Measurements from ENCODE around the gene TOMM7. TPM values are rescaled to one million over a fixed set of nuclear protein-coding genes. Genes with fewer than 3 reads are reported as not detected.
"Not testable (repeated sequence)": the region's sequence is repeated elsewhere in the genome, so short reads cannot be mapped to it uniquely, and the experiment has no call there.

TOMM7 gene
- polyA plus RNA-seq, 2 of the 4 experiments (the other 2 are of a cell fraction), result 526 to 685 TPM

GRCh38 chr7:22806752-22807151 lies 15.9 kb downstream of the TOMM7 start:
- ChIA-PET POLR2A (no interaction called here), CTCF (interaction anchor here (1.2 to 3.0 kb wide), 5 partner anchors 13 to 248 kb away, joined by 3 to 9 read pairs (median 3); partner anchors contain the start of gene TOMM7)
- no peak for FAIRE-seq
- H3K4me3 ChIP-seq, result no peak overlapping the region
- no peak for ATAC-seq
- TF ChIP-seq CBX2 (IDR thresholded peaks at IDR 0.05; ENCODE audit: borderline replicate concordance, low read depth), result no peak
- no peak for TF ChIP-seq POLR2AphosphoS2 (conservative IDR thresholded peaks at IDR 0.05; ENCODE audit: low read length)
- no peak for TF ChIP-seq JUN (IDR thresholded peaks at IDR 0.05)
- no peak for TF ChIP-seq HES2 (IDR thresholded peaks at IDR 0.05)
- no peak for TF ChIP-seq CTCF (IDR thresholded peaks at IDR 0.05)
- TF ChIP-seq EHF (CRISPR knock-in tag; IDR thresholded peaks at IDR 0.05), result no peak
- H3K4me2 ChIP-seq, result no peak overlapping the region
- no peaks in the 10 kb centered on the region for H3K4me1 ChIP-seq
- 71% methylated on average over 4 of the region's 4 CpGs for WGBS (ENCODE audit: missing lambda C conversion rate)
- H3K9me3 ChIP-seq, result no peaks in the 10 kb centered on the region
- DNase-seq (ENCODE audit: low read depth in 1 of 2, low spot score in 1 of 2), result no peak
- no peak overlapping the region for H3K27ac ChIP-seq

- 57% methylated on average over 2 of the region's 2 CpGs for WGBS (ENCODE audit: missing lambda C conversion rate)
- no peak overlapping the region for H3K27ac ChIP-seq
- TF ChIP-seq CHD2 (IDR thresholded peaks at IDR 0.05; ENCODE audit: low read length, partially characterized antibody) (no peak), PBX3 (IDR thresholded peaks at IDR 0.05) (no peak), CEBPB (IDR thresholded peaks at IDR 0.05) (no peak), EP300 (IDR thresholded peaks at IDR 0.05) (no peak)
- ATAC-seq (no peak), DNase-seq (ENCODE audit: low read depth in 1 of 2, low spot score in 1 of 2) (no peak), FAIRE-seq (no peak)
- no peaks in the 10 kb centered on the region for H3K4me1 ChIP-seq
- ChIA-PET CTCF (interaction anchor here (1.2 to 3.0 kb wide), 7 partner anchors 11 to 252 kb away, joined by 3 to 9 read pairs (median 3); no protein-coding TSS in a partner anchor), POLR2A (no interaction called here)
- no peak overlapping the region for H3K4me2 ChIP-seq
- no peak overlapping the region for H3K4me3 ChIP-seq
- no peaks in the 10 kb centered on the region for H3K9me3 ChIP-seq
These were observed 17.4 kb downstream of the TOMM7 start for GRCh38 chr7:22805227-22805626.

- H3K27ac ChIP-seq; H3K4me3 ChIP-seq; H3K4me1 ChIP-seq; H3K9me3 ChIP-seq; ATAC-seq; FAIRE-seq; H3K4me2 ChIP-seq; DNase-seq (ENCODE audit: low read depth in 1 of 2, low spot score in 1 of 2); POLR2A ChIA-PET: not testable (repeated sequence)
- CTCF ChIA-PET, result interaction anchor here (1.0 to 1.9 kb wide), 5 partner anchors 19 to 252 kb away, joined by 3 to 8 read pairs (median 3); no protein-coding TSS in a partner anchor
- WGBS (ENCODE audit: missing lambda C conversion rate), result 85% methylated on average over 4 of the region's 4 CpGs
These were observed 19.8 kb downstream of the TOMM7 start for GRCh38 chr7:22802831-22803230.

GRCh38 chr7:22802426-22802825 lies 20.2 kb downstream of the TOMM7 start:
- TF ChIP-seq PBX3 (IDR thresholded peaks at IDR 0.05), result no peak
- ChIA-PET POLR2A (no interaction called here), CTCF (interaction anchor here (1.0 to 1.9 kb wide), 4 partner anchors 19 to 243 kb away, joined by 3 to 8 read pairs (median 4); no protein-coding TSS in a partner anchor)
- H3K4me1 ChIP-seq, result peaks cover 7% of the 10 kb centered on the region
- DNase-seq (ENCODE audit: low read depth in 1 of 2, low spot score in 1 of 2) (no peak), ATAC-seq (no peak), FAIRE-seq (no peak)
- H3K9me3 ChIP-seq, result no peaks in the 10 kb centered on the region
- no peak overlapping the region for H3K4me2 ChIP-seq
- WGBS (ENCODE audit: missing lambda C conversion rate), result 83% methylated on average over 4 of the region's 4 CpGs
- no peak overlapping the region for H3K4me3 ChIP-seq
- H3K27ac ChIP-seq, result no peak overlapping the region

GRCh38 chr7:22801912-22802311 lies 20.7 kb downstream of the TOMM7 start:
- no peak for ATAC-seq
- 86% methylated on average over 4 of the region's 4 CpGs for WGBS (ENCODE audit: missing lambda C conversion rate)

More at GRCh38 chr7:22801912-22802311, 20.7 kb downstream of the TOMM7 start:
- Histone ChIP-seq H3K9me3 (no peaks in the 10 kb centered on the region), H3K4me2 (no peak overlapping the region), H3K4me1 (peaks cover 7% of the 10 kb centered on the region), H3K27ac (no peak overlapping the region), H3K4me3 (no peak overlapping the region)
- no peak for TF ChIP-seq PBX3 (IDR thresholded peaks at IDR 0.05)
- no peak for TF ChIP-seq ATOH8 (CRISPR knock-in tag; IDR thresholded peaks at IDR 0.05; ENCODE audit: low read depth)
- no peak for TF ChIP-seq HMGXB4 (CRISPR knock-in tag; IDR thresholded peaks at IDR 0.05; ENCODE audit: borderline replicate concordance)
- no peak for TF ChIP-seq BHLHE40 (IDR thresholded peaks at IDR 0.05; ENCODE audit: low read depth, low read length)
- no peak for TF ChIP-seq EHMT2 (IDR thresholded peaks at IDR 0.05; ENCODE audit: low read depth)
- TF ChIP-seq POLR2AphosphoS2 (conservative IDR thresholded peaks at IDR 0.05; ENCODE audit: low read length), result no peak
- no peak for TF ChIP-seq CEBPB (IDR thresholded peaks at IDR 0.05)
- no peak for TF ChIP-seq HES2 (IDR thresholded peaks at IDR 0.05)
- DNase-seq (ENCODE audit: low read depth in 1 of 2, low spot score in 1 of 2) (no peak), FAIRE-seq (no peak)
- POLR2A ChIA-PET, result no interaction called here
- CTCF ChIA-PET, result interaction anchor here (1.0 to 1.9 kb wide), 3 partner anchors 18 to 242 kb away, joined by 3 to 8 read pairs (median 4); no protein-coding TSS in a partner anchor
